ENCODE results near the gene SEPTIN8.

DNA sequence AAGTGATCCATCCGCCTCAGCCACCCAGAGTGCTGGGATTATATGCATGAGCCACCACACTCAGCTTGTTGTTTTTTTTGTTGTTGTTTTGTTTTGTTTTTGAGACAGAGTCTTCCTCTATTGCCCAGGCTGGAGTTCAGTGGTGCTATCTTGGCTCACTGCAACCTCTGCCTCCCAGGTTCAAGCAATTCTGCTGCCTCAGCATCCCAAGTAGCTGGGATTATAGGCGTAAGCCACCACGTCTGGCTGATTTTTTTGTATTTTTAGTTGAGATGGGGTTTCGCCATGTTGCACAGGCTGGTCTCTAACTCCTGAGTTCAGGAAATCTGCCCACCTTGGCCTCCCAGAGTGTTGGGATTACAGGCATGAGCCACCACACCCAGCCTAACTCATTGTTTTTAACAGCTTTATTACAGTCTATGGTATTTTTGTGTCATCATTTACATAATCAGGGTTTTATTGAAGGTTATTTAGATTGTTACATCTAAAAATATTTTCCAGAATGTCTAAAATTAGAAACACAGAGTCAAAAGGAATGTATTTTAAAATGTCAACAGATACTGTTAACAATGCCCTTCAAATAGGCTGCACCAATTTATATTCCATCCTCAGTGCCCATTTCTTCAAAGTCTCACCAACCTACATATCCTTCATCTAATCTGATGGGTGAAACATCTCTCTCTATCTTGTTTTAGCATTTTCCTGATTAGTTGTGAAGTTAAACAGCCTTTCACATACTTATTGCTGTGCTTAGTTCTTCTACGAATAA lies 58.3 kb downstream of the SEPTIN8 start:
- TF ChIP-seq EZH2phosphoT487 (IDR thresholded peaks at IDR 0.05; ENCODE audit: insufficient read depth, low read depth) = no peak
- no peak for TF ChIP-seq EZH2 (IDR thresholded peaks at IDR 0.05; ENCODE audit: insufficient read depth, poor library complexity, severe bottlenecking)

Measured in GM23248 (cell line).